ENCODE data around the gene GRIP2. TPM values are rescaled to one million over a fixed set of nuclear protein-coding genes. Genes with fewer than 3 reads are reported as not detected.

The GRIP2 gene
- total RNA-seq, 1 donor from 2014 or later, result not detected

DNA sequence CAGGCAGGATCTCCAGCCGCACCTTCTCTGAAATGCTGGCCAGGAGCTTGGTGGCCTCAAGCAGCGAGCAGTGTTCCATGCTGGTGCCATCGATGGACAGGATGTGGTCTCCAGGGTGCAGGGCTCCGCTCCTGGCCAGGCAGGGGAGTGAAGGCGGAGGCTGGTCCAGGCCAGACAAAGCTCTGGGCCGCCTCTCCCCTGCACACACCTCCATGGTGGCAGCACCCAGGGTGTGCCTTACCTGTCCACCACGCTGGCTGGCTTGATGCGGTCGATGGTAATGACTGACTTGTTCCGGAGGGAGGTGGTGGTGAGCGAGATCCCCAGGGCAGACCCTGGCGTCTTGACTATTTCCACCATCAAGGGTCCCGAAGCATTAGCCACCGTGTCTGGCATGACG lies 20.0 kb downstream of the GRIP2 start:
- no peaks in the 10 kb centered on the region for H3K36me3 ChIP-seq
- H3K4me1 ChIP-seq, result no peaks in the 10 kb centered on the region
- no peaks in the 10 kb centered on the region for H3K9me3 ChIP-seq (ENCODE audit: low read depth)
- no peak overlapping the region for H3K4me2 ChIP-seq
- Mint-ChIP-seq H3K4me1 (peaks cover 9% of the 10 kb centered on the region), H3K27me3 (ENCODE audit: insufficient read depth, low read depth) (peaks cover 8% of the 10 kb centered on the region), H3K27ac (peak overlapping the region; percentile 51), H3K9me3 (no peaks in the 10 kb centered on the region), H3K4me3 (no peak overlapping the region), H3K36me3 (no peaks in the 10 kb centered on the region)
- TF ChIP-seq EZH2phosphoT487 (IDR thresholded peaks at IDR 0.05) (no peak), EZH2 (IDR thresholded peaks at IDR 0.05) (no peak)
- TF ChIP-seq, protein P1, sequence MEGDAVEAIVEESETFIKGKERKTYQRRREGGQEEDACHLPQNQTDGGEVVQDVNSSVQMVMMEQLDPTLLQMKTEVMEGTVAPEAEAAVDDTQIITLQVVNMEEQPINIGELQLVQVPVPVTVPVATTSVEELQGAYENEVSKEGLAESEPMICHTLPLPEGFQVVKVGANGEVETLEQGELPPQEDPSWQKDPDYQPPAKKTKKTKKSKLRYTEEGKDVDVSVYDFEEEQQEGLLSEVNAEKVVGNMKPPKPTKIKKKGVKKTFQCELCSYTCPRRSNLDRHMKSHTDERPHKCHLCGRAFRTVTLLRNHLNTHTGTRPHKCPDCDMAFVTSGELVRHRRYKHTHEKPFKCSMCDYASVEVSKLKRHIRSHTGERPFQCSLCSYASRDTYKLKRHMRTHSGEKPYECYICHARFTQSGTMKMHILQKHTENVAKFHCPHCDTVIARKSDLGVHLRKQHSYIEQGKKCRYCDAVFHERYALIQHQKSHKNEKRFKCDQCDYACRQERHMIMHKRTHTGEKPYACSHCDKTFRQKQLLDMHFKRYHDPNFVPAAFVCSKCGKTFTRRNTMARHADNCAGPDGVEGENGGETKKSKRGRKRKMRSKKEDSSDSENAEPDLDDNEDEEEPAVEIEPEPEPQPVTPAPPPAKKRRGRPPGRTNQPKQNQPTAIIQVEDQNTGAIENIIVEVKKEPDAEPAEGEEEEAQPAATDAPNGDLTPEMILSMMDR (IDR thresholded peaks at IDR 0.05), result no peak
- no peaks in the 10 kb centered on the region for H4K20me1 ChIP-seq (ENCODE audit: low read depth)
- no peaks in the 10 kb centered on the region for H3K27me3 ChIP-seq
- no peak for DNase-seq (ENCODE audit: low spot score)
- no peak overlapping the region for H3K9ac ChIP-seq
- no peaks in the 10 kb centered on the region for H3F3A ChIP-seq (ENCODE audit: low read depth)
- H3K27ac ChIP-seq, result no peak overlapping the region
- H3K79me2 ChIP-seq (ENCODE audit: low read depth), result no peaks in the 10 kb centered on the region
- no peak overlapping the region for H3K4me3 ChIP-seq
- no peak overlapping the region for H2AFZ ChIP-seq (replicated peaks)

DNA sequence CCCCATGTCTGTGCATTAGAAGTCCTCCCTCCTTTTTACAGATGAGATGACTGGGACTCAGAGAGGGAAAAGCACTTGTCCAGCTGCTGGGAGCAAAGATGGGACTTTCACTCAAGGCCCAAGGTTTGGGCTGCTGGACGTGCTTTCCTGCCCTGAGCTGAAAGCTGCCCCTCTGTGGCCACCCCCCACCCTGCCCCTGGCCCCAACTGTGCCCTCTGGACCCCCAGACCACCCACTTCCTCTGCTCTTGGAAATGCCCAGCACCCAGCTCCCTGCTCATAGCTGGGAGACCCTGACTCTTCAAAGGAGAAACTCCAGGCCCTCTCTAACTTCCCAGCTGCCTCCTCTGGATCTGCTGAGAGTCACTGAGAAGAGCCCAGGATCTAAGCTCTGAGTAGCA lies 20.7 kb downstream of the GRIP2 start:
- peaks cover 5% of the 10 kb centered on the region for H3K4me1 Mint-ChIP-seq
- Histone ChIP-seq H3K79me2 (ENCODE audit: low read depth) (no peaks in the 10 kb centered on the region), H3K4me1 (no peaks in the 10 kb centered on the region), H3K9ac (no peak overlapping the region), H3F3A (ENCODE audit: low read depth) (no peaks in the 10 kb centered on the region), H3K27me3 (no peaks in the 10 kb centered on the region), H3K9me3 (ENCODE audit: low read depth) (no peaks in the 10 kb centered on the region), H2AFZ (replicated peaks) (no peak overlapping the region), H3K4me3 (no peak overlapping the region), H3K4me2 (no peak overlapping the region), H4K20me1 (ENCODE audit: low read depth) (no peaks in the 10 kb centered on the region), H3K36me3 (no peaks in the 10 kb centered on the region), H3K27ac (no peak overlapping the region)
- no peak for DNase-seq (ENCODE audit: low spot score)
- H3K4me3 Mint-ChIP-seq, result no peak overlapping the region
- H3K9me3 Mint-ChIP-seq, result no peaks in the 10 kb centered on the region
- H3K27ac Mint-ChIP-seq, result peak overlapping the region; percentile 42
- H3K36me3 Mint-ChIP-seq, result no peaks in the 10 kb centered on the region
- TF ChIP-seq EZH2 (IDR thresholded peaks at IDR 0.05) (no peak), EZH2phosphoT487 (IDR thresholded peaks at IDR 0.05) (no peak)
- TF ChIP-seq, protein P1 (IDR thresholded peaks at IDR 0.05), result no peak
- H3K27me3 Mint-ChIP-seq (ENCODE audit: insufficient read depth, low read depth), result peaks cover 5% of the 10 kb centered on the region

DNA sequence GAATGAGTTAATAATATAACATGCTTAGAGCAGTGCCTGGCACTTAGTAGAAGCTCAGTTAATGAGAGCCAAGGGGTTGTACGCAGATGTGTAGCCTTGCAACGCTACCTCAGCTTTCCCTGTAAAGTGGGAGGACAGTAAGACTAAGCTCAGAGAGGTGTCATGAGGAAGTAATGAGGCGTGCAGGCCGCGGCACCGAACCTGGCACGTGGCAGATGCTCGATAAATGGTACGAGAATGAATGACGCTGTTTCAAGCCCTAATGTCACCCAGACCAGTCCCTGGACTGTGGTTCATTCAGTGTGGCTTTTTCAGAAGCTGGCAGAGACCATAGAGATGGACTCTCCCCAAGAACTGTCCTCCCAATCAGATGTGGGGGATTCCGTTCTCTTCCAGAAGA lies 21.2 kb downstream of the GRIP2 start:
- no peaks in the 10 kb centered on the region for H3K9me3 ChIP-seq (ENCODE audit: low read depth)
- no peak for DNase-seq (ENCODE audit: low spot score)
- H3K9me3 Mint-ChIP-seq, result no peaks in the 10 kb centered on the region
- H3K4me1 Mint-ChIP-seq, result peaks cover 5% of the 10 kb centered on the region
- H3K27me3 ChIP-seq, result no peaks in the 10 kb centered on the region
- no peaks in the 10 kb centered on the region for H3K36me3 Mint-ChIP-seq
- no peak overlapping the region for H3K27ac ChIP-seq
- H2AFZ ChIP-seq (replicated peaks), result no peak overlapping the region
- no peak overlapping the region for H3K4me2 ChIP-seq
- TF ChIP-seq, protein P1 (IDR thresholded peaks at IDR 0.05), result no peak
- no peak for TF ChIP-seq EZH2 (IDR thresholded peaks at IDR 0.05)
- TF ChIP-seq EZH2phosphoT487 (IDR thresholded peaks at IDR 0.05), result no peak
- H3K27ac Mint-ChIP-seq, result no peak overlapping the region
- H3K9ac ChIP-seq, result no peak overlapping the region
- no peak overlapping the region for H3K4me3 Mint-ChIP-seq
- H3K4me1 ChIP-seq, result no peaks in the 10 kb centered on the region
- H3K79me2 ChIP-seq (ENCODE audit: low read depth), result no peaks in the 10 kb centered on the region
- H3K4me3 ChIP-seq, result no peak overlapping the region
- H4K20me1 ChIP-seq (ENCODE audit: low read depth), result no peaks in the 10 kb centered on the region
- H3K36me3 ChIP-seq, result no peaks in the 10 kb centered on the region
- peaks cover 5% of the 10 kb centered on the region for H3K27me3 Mint-ChIP-seq (ENCODE audit: insufficient read depth, low read depth)
- H3F3A ChIP-seq (ENCODE audit: low read depth), result no peaks in the 10 kb centered on the region
